HL-60/S4 (cell line): ENCODE results near the gene WWP2.

Source experiments
- in situ Hi-C: fragments of 300-500 bp; cut with MboI; formaldehyde crosslinking; loops from 2 replicates; pipeline ENCODE4 v1.14.3; 2022; ENCODE audit warnings: low sequenced_read_pairs

Gene WWP2

DNA sequence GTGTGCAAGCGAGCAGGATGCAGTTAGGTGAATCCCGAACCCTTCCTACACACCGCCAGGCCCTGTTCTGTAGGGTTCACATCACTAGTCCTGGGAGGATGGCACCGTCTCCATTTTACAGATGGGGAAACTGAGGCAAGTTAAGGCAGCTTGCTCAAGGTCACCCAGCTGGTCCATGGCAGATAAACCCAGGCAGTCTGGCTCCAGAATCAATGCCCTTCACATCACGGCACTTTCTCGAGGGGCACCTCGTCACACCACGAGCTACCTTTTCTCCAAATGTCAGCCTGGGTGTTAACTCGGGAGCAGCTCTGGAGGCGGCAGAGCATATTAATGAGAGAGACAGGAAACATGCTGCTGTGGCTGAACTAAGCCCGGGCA is 16.9 kb upstream of the WWP2 start:
- in situ Hi-C loops: no loop called here

DNA sequence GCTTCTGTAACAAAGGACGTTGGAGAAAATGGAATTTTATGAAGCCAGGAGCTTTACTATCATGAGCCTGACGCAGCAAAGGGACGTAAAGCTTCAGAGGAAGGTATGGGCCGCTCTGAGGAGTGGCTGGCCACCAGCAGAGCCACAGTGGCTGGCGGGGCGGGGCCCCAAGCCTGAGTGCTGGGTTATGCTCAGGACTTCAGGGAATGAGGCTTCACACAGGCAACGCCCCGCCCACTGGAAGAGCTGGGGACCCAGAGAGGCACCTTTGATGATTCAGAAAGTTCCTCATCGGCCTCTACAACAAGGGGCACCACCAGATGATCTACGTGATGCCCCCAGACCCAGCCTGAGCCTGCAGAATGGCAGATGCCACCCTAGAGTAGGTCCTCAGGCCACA is 16.2 kb upstream of the WWP2 start:
- in situ Hi-C loops: no loop called here

DNA sequence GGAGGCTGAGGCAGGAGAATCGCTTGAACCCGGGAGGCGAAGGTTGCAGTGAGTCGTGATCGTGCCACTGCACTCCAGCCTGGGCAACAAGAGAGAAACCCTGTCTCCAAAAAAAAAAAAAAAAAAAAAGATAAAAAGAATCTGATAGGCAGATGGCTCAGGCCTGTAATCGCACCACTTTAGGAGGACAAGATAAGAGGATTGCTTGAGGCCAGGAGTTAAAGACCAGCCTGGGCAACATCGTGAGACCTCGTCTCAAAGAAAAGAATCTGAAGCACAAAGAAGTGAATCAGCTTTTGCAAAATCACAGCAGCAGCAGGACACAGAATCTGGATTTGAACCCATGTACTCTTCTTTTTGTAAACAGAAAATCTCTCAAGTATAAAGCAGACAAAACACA is 15.0 kb upstream of the WWP2 start:
- in situ Hi-C loops: no loop called here

DNA sequence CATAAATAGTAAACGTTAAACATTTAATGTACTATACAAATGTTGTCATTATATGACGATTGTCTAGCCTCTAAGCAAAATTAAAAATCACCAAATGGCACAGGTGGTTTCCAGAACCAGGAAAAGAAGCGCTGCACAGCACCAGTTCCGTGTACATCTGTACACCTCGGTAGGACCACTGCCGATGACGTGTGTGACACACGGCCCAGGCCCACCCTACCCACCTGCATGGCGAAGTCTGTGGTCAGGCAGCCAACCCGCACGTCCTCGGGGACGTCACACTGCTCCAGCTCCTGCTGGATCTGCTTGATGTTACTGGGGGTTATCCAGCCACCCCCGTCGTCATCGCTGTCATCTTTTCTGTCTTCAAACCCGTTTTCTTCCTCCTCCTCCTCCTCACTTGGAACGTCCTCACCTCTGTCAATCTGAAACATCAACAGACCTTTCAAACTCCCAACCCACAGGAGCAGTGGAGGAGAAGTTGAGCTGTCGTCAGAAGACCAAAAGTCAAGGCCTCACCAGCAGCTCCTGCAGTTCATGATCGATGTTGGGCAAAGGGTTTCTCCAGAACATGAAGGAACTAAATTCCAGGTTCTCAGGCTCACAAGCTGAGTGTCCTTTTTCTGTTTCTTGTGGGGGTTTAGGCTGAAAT is 13.3 kb upstream of the WWP2 start:
- in situ Hi-C loops: no loop called here

DNA sequence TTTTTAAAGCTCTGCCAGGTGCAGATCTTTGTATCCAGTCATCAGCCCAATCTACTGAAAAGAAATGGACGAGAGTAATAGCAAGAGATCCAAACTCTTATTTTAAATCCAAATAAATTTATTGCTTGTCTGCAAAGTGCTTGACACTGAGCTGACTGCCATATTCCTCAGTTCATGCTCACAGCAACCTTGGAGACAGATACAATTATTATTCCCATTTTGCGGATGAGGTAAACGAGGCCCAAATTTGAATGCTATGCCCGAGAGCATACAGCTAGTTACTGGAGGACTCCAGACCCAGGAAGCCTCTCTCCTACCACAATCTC is 8.0 kb upstream of the WWP2 start:
- in situ Hi-C loops: loop anchor here (5.0 to 10.0 kb wide), 2 partner anchors 42 to 359 kb away; no protein-coding TSS in a partner anchor

DNA sequence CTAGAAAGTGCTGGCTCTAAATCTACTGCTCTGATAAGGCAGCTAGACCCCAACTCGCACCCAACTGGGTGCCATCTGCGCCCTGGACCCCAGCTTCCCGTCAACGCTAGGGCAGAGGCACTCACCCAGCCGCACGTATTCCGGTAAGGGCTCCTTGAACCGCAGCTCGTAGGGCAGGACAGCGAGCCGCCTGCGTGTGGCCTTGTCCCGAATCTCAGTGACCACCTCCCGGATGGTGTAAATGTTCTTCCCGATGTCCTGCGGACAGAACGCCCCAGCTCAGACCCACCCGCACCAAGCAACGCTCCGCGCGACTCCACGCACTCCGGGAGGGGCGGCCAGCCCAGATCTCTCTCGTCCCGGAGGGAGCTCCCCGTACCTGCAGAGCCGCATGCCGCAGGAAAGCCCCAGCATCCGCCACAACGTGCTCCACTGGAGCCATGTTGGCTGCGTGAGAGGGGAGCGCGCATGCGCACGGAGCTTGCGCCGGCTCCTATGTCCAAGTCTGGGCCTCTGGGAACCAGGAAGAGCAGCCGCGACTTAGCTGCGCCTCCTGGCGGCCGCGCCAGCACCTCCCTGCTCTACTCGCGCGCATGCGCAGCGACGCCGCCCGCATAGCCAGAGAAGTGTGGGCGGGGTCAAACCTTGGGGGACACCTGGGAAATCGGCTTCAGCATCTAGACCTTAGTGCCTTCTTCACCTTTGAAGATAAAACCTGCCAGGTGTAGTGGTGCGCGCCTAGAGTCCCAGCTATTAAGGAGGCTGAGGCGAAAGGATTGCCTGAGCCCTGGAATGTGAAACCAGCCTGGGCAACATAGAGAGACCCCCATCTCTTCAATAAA is 7.4 kb upstream of the WWP2 start, which contains the start of gene NOB1:
Gene NOB1, minus strand, starts transcription at position 458 of the 842 bp plus-strand sequence. Its CDS starts 16 bp downstream, at position 442.
- in situ Hi-C loops: loop anchor here (5.0 to 10.0 kb wide), 2 partner anchors 42 to 360 kb away; no protein-coding TSS in a partner anchor

DNA sequence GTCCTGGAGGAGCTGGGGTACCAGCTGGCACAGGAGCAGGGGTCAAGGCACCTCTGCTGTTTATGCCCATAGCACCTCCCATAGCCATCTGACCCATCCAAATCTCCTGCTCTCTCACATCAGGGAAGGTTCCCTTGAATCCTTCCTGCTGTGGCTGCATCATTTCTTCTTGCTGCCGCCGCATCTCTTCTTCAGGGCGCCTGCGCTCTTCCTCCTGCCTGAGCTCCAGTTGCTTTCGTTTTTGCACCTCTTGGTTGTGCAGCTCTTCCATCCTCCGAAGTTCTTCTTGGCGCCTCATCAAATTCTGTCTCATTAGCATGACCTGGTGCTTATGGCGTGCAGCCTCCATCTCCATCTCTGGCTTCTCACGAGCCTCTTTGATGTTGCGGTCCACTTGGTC is 5.4 kb upstream of the WWP2 start:
- in situ Hi-C loops: loop anchor here (10.0 kb wide), 1 partner anchor 362 kb away; no protein-coding TSS in a partner anchor

DNA sequence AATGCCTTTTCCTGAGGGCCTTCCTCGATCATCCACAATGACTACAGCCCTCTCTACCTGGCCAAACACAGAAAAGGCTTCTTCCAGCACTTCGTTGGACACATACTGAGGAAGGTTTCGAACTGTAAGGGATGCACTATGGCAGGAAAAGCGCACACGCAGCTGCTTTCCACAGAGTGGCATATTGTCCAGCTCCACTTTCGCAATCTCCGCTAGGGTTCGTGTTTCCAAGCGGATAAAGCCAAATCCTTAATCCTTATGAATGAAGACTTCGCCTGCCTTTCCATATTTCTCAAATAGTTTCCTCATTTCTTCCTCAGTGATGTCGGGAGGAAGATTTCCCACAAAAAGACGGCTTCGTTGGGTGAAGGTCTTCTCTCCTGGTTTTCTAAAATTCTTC is 4.8 kb upstream of the WWP2 start:
- in situ Hi-C loops: loop anchor here (10.0 kb wide), 1 partner anchor 363 kb away; no protein-coding TSS in a partner anchor

DNA sequence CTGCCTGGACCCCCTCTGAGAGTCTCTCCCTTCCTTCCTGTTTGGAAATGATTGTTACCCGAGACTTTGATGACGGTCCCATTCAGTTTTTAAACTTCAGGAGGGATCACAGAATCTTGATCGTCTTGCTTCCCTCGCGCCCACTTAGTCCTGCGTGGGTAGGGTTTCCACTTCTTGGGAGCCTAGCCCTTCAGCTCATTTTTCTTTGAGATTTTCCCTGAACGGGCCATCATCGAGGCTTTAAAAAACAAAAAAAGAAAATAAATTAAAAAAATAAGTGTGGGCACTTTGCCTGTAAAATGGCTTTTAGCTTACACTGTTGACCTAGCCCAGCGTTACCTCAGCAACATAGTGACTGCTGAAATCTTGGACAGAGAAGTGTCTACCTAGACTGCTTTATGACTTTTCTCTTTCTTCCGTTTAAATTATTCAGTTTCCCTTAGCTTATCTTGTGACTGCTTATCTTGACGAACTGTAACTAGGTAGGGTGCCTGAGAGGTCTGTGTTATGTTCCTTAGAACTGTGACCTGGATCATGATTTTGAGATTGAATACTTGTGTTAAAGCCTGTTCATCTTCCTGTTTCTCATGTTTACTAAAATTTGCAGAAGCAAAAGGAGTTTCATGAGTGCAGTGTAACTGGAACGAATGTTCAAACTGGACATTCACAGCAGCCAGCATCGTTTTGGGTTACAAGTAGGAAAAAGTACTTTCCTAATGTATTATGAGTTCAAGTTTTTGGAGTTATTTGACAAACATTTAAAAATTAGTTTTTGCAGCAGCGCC is 874 bp downstream of the WWP2 start:
- in situ Hi-C loops: no loop called here

DNA sequence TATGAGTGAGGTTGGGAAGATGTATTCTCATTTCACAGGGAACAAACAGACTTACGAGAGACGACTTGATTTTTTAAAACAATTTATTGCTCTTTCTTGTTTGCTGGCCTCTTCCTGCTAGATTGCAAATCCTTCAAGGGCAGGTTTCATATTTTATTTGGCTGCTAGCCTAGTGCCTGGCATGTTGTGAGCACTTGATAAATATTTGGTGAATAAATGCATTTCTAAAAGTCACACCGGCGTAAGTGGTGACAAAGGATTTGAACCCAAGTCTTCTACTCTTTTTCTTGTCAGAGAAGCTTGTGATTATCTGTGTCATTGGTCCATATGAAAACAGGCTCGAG is 1.4 kb downstream of the WWP2 start:
- in situ Hi-C loops: no loop called here

DNA sequence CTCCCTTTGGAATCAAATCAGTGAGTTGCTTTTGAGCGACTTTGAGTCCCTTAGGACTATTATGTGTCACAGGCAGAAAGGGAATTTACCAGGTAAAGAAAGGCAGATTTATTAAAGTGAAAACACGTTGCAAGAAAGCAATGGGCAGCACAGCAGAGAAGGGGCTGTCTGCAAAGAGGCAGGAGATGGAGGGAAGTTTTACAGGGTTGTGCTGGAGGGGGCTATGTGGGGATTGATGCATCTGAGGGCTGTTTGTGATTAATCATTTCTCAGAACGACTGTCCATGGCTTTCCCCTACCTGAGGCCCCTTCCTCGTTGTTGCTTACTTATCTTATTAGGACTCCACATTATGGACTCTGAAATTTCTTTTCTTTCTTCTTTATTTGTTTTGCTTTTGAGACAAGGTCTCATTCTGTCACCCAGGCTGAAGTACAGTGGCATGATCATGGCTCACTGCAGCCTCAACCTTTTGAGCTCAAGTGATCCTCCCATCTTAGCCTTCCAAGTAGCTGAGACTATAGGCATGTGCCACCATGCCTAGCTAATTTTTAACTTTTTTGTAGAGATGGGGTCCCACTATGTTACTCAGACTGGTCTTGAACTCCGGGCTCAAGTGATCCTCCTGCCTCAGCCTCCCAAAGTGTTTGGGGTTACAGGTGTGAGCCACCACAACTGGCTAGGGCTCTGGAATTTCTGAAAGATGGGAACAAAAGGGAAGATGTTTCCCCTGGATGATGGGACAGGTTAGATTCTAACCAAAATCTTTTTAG is 5.5 kb downstream of the WWP2 start:
- in situ Hi-C loops: no loop called here

DNA sequence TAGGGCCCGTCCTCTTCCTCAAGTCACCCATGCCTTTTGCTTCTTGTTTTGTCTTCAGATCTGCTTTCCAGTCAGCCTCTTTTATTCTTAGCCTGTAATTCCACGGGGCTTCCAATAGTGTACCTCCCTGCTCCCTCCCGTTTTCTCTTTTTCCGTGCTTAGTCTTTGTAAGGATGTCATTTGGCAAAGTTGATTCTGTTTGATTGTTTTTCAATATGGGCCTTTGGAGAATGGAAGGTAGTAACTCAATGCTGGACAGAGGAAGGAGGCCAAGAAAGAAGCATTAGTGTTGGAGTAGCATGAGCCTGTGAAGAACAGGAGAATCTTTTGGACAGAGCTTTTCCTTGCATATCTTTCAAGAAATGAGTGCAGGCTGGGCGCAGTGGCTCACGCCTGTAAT is 6.5 kb downstream of the WWP2 start:
- in situ Hi-C loops: no loop called here

DNA sequence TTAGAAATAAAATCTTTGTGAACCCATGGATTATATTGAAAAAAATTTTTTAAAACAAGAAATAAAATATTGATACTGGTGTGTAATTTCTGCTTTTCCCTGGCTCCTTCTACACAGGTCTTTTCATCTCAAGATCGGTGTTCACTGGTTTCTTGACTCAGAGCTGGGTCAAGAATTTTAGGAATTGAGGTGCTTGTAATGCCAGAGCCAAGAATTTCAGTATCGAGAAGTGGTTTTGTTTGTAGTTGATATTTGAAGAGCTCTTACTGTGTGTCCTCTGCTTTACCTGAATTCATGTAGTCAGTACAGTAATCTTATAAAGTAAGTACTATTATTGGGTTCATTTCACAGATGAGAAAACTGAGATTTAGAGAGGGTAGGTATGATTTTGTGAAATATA is 7.3 kb downstream of the WWP2 start:
- in situ Hi-C loops: no loop called here

DNA sequence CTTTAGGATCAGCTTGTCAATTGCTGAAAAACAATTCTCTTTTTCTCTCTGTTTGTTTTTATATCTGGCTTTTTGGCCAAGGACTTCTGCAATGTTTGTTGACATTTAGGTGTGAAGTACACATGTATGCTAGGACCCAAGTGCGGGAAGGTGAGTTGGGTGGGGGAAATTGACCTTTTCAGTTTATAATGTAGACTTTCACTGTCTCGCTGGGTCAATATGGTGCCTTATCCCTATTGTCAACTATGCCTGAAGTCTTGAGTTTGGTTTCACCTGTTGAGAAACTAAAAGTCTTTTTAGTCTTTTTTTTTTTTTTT is 9.5 kb downstream of the WWP2 start:
- in situ Hi-C loops: no loop called here

DNA sequence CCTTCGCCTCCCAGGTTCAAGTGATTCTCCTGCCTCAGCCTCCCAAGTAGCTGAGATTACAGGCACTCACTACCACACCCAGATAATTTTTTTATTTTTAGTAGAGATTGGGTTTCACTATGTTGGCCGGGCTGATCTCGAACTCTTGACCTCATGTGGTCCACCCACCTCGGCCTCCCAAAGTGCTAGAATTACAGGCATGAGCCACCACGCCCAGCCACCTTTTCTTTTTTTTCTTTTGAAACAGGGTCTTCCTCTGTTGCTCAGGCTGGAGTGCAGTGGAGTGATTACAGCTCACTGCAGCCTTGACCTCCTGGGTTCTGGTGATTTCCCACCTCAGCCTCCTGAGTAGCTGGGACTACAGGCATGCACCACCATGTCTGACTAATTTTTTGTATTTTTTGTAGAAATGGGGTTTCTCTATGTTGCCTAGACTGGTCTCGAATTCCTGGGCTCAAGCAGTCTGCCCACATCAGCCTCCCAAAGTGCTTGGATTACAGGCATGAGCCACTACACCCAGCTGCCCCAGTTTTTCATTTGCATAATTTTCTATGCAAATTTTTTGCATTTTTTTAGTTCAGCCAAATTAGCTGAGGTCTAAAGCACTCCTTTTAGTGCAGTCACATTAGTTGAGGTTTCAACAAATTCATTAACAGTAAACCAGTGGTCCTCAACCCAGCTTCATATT is 11.3 kb downstream of the WWP2 start:
- in situ Hi-C loops: no loop called here

DNA sequence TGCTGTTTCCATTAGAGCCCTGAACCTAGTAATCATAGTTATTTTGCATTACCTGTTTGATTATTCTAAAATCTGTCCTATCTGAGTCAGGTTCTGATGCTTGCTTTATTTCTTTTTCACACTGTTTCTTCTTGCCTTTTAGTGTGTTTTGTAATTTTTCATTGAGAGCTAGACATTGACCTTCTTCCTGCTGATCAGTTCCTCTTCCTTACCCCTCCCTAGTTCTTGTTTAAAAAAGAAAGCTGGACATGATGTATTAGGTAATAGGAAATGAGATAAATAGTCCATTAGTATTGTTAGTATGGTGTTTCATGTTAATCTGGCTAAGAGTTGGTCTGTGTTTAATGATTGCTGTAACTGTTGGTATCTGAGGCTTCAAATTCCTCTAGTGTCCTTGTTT is 13.4 kb downstream of the WWP2 start:
- in situ Hi-C loops: no loop called here

DNA sequence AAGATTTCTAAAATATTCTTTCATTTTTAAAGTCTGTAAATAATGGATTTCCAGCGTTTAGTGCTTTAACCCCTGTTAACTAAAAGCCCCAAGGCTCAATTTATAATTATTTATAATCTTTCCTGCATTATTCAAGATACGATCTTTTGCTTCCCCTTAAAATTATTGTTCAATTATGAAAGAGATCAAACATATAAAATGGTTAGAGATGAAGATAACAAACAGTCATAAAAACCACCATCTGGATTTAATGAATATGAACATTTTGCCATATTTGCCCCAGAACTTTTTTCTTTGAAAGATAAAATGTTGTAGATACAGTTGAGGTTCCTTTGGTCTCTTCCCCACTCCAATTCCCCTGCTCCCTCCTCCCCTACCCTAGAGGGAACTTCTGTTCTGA is 17.6 kb downstream of the WWP2 start:
- in situ Hi-C loops: no loop called here

DNA sequence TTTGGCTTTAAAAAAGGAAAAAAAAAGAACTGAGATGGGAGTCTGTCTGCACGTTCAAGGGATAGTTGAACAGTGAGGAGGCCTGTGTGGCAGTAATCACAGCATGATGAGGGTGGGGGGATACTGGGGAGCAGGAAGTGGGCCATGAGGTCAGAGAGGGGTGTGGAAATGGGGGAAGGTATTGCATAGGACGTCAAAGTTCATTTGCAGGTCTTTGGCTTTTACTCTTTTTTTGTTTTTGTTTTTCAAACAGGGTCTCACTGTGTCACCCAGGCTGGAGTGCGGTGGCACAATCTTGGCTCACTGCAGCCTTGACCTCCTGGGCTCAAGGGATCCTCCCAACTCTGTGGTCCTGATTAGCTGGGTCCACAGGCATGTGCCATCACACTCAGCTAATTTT is 19.0 kb downstream of the WWP2 start:
- in situ Hi-C loops: no loop called here

DNA sequence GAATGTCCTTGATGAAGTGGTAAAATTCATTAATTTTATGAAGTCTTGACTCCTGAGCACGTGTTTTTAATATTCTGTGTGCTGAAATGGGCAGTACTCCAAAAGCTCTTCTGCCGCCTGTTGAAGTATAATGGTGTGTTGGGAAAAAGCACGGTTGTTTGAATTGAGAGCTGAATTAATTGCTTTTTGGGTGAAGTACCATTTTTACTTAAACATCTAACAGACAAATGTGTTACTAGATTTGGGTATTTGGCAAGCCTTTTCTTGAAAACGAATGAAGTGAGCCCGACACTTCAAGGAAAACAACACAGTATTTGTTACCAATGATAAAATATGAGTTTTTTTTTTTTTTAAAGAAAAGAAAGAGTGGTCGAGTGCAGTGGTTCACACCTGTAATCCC is 22.5 kb downstream of the WWP2 start:
- in situ Hi-C loops: no loop called here

DNA sequence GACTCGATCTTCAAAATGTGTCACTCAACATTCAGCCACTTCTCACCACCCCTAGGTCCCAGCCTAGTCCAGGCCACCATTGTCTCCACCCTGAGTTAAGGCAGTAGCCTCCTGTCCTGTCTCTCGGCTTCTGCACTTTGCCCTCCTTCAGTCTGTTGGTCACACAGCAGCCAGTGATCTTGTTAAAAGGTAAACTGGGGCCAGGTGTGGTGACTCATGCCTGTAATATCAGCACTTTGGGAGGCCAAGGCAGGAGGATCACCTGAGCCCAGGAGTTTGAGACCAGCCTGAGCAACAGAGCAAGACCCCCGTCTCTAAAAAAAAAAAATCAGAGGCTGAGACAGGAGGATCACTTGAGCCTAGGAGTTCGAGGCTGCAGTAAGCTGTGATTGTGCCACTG is 25.8 kb downstream of the WWP2 start:
- in situ Hi-C loops: no loop called here
